HCT116 (cell line): ENCODE measurements around the gene VWA5B1. TPM values are rescaled to one million over a fixed set of nuclear protein-coding genes. Genes with fewer than 3 reads are reported as not detected.

ENCODE experiments used
- ATAC-seq: fragments of 200-7000 bp; cut with Tn5 transposase; 2 replicates; pipeline ENCODE4 v1.9.1; 2020; ENCODE audit warnings: mild to moderate bottlenecking, moderate library complexity
- BruUV-seq: library from RNA; stranded (reverse); fragments of 400-500 nt; replicated peaks from 2 replicates; lab custom pipeline; 2021; lab: Mats Ljungman, UMichigan
- CTCF ChIA-PET: fragments of 300-600 bp; sonication (Branson Sonifier 250); formaldehyde crosslinking; loops from one replicate; lab custom pipeline; 2021; ENCODE audit warnings: antibody characterized with exemption; lab: Charles Lee
- POLR2A ChIA-PET: fragments of 300-600, 350-600 bp; sonication (Branson Sonifier 250); formaldehyde crosslinking; loops from one replicate; lab custom pipeline; 2021; ENCODE audit warnings: antibody characterized with exemption; lab: Charles Lee
- RAD21 ChIA-PET, 2 experiments: fragments of 300-600 bp; sonication (Branson Sonifier 250); formaldehyde crosslinking; loops; one replicate each; lab custom pipeline; 2023; ENCODE audit warnings: low total read pairs in 2 of 2; ENCODE audit not compliant: uncharacterized antibody in 2 of 2, unreplicated experiment in 2 of 2, low non-redundant PET in 1 of 2; lab: Charles Lee
- DNase-seq: peaks from one replicate; pipeline ENCODE4 v3.0.0-alpha.2; 2010; ENCODE audit warnings: low read depth, low spot score
- H2AFZ ChIP-seq: fragments of 200-600 bp; shearing (Covaris generic), sonication (generic); 2 replicates; pipeline ENCODE4 v1.6.1; 2017; ENCODE audit warnings: low read depth, mixed run types, mixed read lengths, antibody characterized with exemption, low read length; ENCODE audit not compliant: poor library complexity, severe bottlenecking
- H3K27ac ChIP-seq: 2 replicates; pipeline ENCODE4 v1.5.1; 2012; ENCODE audit warnings: low read depth, low read length
- H3K27me3 ChIP-seq: fragments of 200-600 bp; sonication (generic); 2 replicates; pipeline ENCODE4 v1.6.1; 2016; ENCODE audit warnings: mixed run types, low read length, mixed read lengths; ENCODE audit not compliant: insufficient read depth
- H3K36me3 ChIP-seq, 2 experiments: fragments of 200-500 bp in 1 of 2; fragments of 200-600 bp in 1 of 2; sonication (Bioruptor generic) in 1 of 2; sonication (generic) in 1 of 2; 2 replicates each; pipeline versions ENCODE4 v1.5.1 to v1.6.1; 2014 to 2016; ENCODE audit warnings: low read length in 2 of 2, inconsistent platforms in 1 of 2, mixed read lengths in 1 of 2, mixed run types in 1 of 2; ENCODE audit not compliant: insufficient read depth in 2 of 2, control insufficient read depth in 1 of 2
- H3K4me1 ChIP-seq, 2 experiments: fragments of 200-600 bp in 1 of 2; sonication (generic) in 1 of 2; 2 replicates each; pipeline versions ENCODE4 v1.5.1 to v1.6.1; 2012 to 2017; ENCODE audit warnings: low read length in 2 of 2, inconsistent platforms in 1 of 2, mild to moderate bottlenecking in 1 of 2, mixed read lengths in 1 of 2, mixed run types in 1 of 2, moderate library complexity in 1 of 2; ENCODE audit not compliant: insufficient read depth in 2 of 2, control insufficient read depth in 1 of 2
- H3K4me2 ChIP-seq: fragments of 200-600 bp; sonication (generic); 2 replicates; pipeline ENCODE4 v1.6.1; 2017; ENCODE audit warnings: mixed run types, low read length, mixed read lengths
- H3K4me3 ChIP-seq, 2 experiments: fragments of 200-600 bp in 1 of 2; sonication (generic) in 1 of 2; replicated peaks in 1 of 2; 2 replicates each; pipeline ENCODE4 v1.5.1; 2011 to 2016; ENCODE audit warnings: low read length in 2 of 2, control low read depth in 1 of 2, low read depth in 1 of 2, mild to moderate bottlenecking in 1 of 2, mixed read lengths in 1 of 2, mixed run types in 1 of 2
- H3K79me2 ChIP-seq: fragments of 200-600 bp; sonication (generic); 2 replicates; pipeline ENCODE4 v1.6.1; 2017; ENCODE audit warnings: mild to moderate bottlenecking, mixed run types, low read length, moderate library complexity, mixed read lengths; ENCODE audit not compliant: insufficient read depth
- H3K9ac ChIP-seq: fragments of 200-600 bp; sonication (generic); 2 replicates; pipeline ENCODE4 v1.6.1; 2016; ENCODE audit warnings: low read length, mixed read lengths
- H3K9me2 ChIP-seq: fragments of 200-600 bp; sonication (generic), shearing (Covaris generic); 2 replicates; pipeline ENCODE4 v1.6.1; 2017; ENCODE audit warnings: mixed run types, mild to moderate bottlenecking, moderate library complexity; ENCODE audit not compliant: insufficient read depth
- H3K9me3 ChIP-seq, 2 experiments: fragments of 200-500 bp in 1 of 2; fragments of 200-600 bp in 1 of 2; sonication (Bioruptor generic) in 1 of 2; sonication (generic) in 1 of 2; 2 replicates each; pipeline ENCODE4 v1.6.1; 2014 to 2017; ENCODE audit warnings: low read length in 2 of 2, mixed read lengths in 2 of 2, inconsistent platforms in 1 of 2, low read depth in 1 of 2, mild to moderate bottlenecking in 1 of 2, mixed run types in 1 of 2, moderate library complexity in 1 of 2; ENCODE audit not compliant: control insufficient read depth in 1 of 2, insufficient read depth in 1 of 2
- H4K20me1 ChIP-seq: fragments of 200-600 bp; sonication (generic), shearing (Covaris generic); 2 replicates; pipeline ENCODE4 v1.6.1; 2017; ENCODE audit warnings: mixed run types, mild to moderate bottlenecking, moderate library complexity; ENCODE audit not compliant: insufficient read depth
- CEBPB ChIP-seq: IDR thresholded peaks from 2 replicates; pipeline ENCODE4 v1.6.1; 2012; ENCODE audit warnings: low read depth
- EZH2phosphoT487 ChIP-seq: fragments of 200-600 bp; IDR thresholded peaks from 2 replicates; pipeline ENCODE4 v1.6.1; 2018; ENCODE audit warnings: antibody characterized with exemption, borderline replicate concordance
- POLR2A ChIP-seq: IDR thresholded peaks from 2 replicates; pipeline ENCODE4 v1.7.0; 2011; ENCODE audit warnings: borderline replicate concordance; ENCODE audit not compliant: insufficient read depth, insufficient read length; ENCODE audit errors: extremely low read depth
- RAD21 ChIP-seq: IDR thresholded peaks from 2 replicates; pipeline ENCODE4 v1.6.1; 2012; ENCODE audit warnings: low read depth, mild to moderate bottlenecking
- SIN3A ChIP-seq: IDR thresholded peaks from 2 replicates; pipeline ENCODE4 v1.6.1; 2012; ENCODE audit warnings: low read depth
- SP1 ChIP-seq: IDR thresholded peaks from 2 replicates; pipeline ENCODE4 v1.6.1; 2012; ENCODE audit warnings: low read depth
- SRF ChIP-seq: IDR thresholded peaks from 2 replicates; pipeline ENCODE4 v1.6.1; 2012; ENCODE audit warnings: low read depth
- TCF7L2 ChIP-seq: IDR thresholded peaks from 2 replicates; pipeline ENCODE4 v1.7.0; 2011; ENCODE audit warnings: borderline replicate concordance, inconsistent platforms; ENCODE audit not compliant: insufficient read depth, insufficient read length; ENCODE audit errors: extremely low read depth
- YY1 ChIP-seq: IDR thresholded peaks from 2 replicates; pipeline ENCODE4 v1.6.1; 2011; ENCODE audit warnings: low read length, low read depth, moderate library complexity, mild to moderate bottlenecking; ENCODE audit not compliant: insufficient replicate concordance; ENCODE audit errors: extremely low read depth
- intact Hi-C: fragments of 100-400 bp; cut with micrococcal nuclease; formaldehyde crosslinking; loops from 2 replicates; pipeline ENCODE4 v1.10.0; 2022
- total RNA-seq: library from RNA; stranded (reverse); gene quantifications from one replicate; pipeline ENCODE4 v1.2.1, GENCODE V29; 2021; ENCODE audit not compliant: unreplicated experiment
- TF ChIP-seq, protein P1 (sequence below), 3 experiments: fragments of 200-600 bp in 1 of 3; sonication (generic) in 1 of 3; IDR thresholded peaks in 2 of 3; conservative IDR thresholded peaks in 1 of 3; 2 replicates each; pipeline ENCODE4 v1.5.1; 2012 to 2017; ENCODE audit warnings: low read depth in 2 of 3, low read length in 2 of 3, antibody characterized with exemption in 1 of 3, borderline replicate concordance in 1 of 3, control low read depth in 1 of 3, mild to moderate bottlenecking in 1 of 3, mixed read lengths in 1 of 3, mixed run types in 1 of 3, moderate library complexity in 1 of 3; ENCODE audit not compliant: insufficient read depth in 1 of 3
- TF ChIP-seq, protein P2 (sequence below): IDR thresholded peaks from 2 replicates; pipeline ENCODE4 v1.6.1; 2012

The VWA5B1 gene
- total RNA-seq, 1 experiment from 2014 or later = not detected

DNA sequence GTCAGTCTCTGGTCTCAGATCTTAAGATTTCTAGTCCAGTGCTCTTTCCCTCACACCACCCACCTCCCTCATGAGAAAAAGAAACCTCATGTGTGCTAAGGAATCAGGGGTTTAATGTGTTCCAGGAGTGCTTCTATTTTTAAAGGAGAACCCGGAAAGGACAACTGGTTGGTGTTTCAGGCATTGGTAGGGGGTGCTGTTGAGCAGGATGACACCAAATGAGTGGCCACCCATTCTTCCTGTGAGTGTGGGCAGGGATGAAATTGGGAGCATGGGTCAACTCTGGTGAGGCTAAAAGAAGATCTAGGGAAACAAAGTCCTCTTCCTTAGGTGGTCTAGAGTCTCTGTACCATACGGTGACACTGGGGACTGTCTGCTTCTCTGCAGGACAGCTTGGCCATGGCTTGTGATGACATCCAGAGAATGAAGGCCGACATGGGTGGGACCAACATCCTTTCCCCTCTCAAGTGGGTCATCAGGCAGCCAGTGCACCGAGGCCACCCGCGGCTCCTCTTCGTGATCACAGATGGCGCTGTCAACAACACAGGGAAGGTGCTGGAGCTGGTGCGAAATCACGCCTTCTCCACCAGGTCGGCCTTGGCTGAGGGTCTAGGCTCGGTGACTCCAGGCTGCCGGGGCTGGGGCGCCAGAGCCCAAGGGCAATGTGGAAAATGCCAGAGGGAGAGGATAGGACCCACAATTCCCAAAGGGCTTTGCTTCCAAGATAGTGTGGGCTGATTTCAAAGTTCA is 39.3 kb downstream of the VWA5B1 start:
- H4K20me1 ChIP-seq = no peaks in the 10 kb centered on the region
- intact Hi-C loops = loop anchor here (1.0 kb wide), 1 partner anchor 41 kb away; no protein-coding TSS in a partner anchor
- RAD21 ChIA-PET = no interaction called here
- CTCF ChIA-PET = no interaction called here
- H3K4me1 ChIP-seq = no peaks in the 10 kb centered on the region
- ATAC-seq (peak; percentile 52; the same call in 1 of the 2 replicates), DNase-seq (no peak)
- no peak overlapping the region for H3K27ac ChIP-seq
- H3K4me3 ChIP-seq = no peak overlapping the region
- no peak overlapping the region for H3K9ac ChIP-seq
- BruUV-seq = no TSS peak
- no peaks in the 10 kb centered on the region for H3K9me3 ChIP-seq
- POLR2A ChIA-PET = no interaction called here
- peaks cover 7% of the 10 kb centered on the region; the same call in 1 of the 2 replicates for H3K27me3 ChIP-seq
- no peak overlapping the region for H2AFZ ChIP-seq
- H3K36me3 ChIP-seq = no peaks in the 10 kb centered on the region
- H3K4me2 ChIP-seq = no peak overlapping the region
- H3K79me2 ChIP-seq = no peaks in the 10 kb centered on the region
- no peaks in the 10 kb centered on the region for H3K9me2 ChIP-seq
- TF ChIP-seq, protein P1, sequence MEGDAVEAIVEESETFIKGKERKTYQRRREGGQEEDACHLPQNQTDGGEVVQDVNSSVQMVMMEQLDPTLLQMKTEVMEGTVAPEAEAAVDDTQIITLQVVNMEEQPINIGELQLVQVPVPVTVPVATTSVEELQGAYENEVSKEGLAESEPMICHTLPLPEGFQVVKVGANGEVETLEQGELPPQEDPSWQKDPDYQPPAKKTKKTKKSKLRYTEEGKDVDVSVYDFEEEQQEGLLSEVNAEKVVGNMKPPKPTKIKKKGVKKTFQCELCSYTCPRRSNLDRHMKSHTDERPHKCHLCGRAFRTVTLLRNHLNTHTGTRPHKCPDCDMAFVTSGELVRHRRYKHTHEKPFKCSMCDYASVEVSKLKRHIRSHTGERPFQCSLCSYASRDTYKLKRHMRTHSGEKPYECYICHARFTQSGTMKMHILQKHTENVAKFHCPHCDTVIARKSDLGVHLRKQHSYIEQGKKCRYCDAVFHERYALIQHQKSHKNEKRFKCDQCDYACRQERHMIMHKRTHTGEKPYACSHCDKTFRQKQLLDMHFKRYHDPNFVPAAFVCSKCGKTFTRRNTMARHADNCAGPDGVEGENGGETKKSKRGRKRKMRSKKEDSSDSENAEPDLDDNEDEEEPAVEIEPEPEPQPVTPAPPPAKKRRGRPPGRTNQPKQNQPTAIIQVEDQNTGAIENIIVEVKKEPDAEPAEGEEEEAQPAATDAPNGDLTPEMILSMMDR (IDR thresholded peaks at IDR 0.05 in 2 of 3, conservative IDR thresholded peaks at IDR 0.05 in 1 of 3; ENCODE audit: borderline replicate concordance in 1 of 3, insufficient read depth in 1 of 3, low read depth in 2 of 3, low read length in 2 of 3) = peak; percentile 30 to 48 (median 48); a peak in 4 of 6 replicates
- TF ChIP-seq YY1 = no peak
- TF ChIP-seq RAD21 = peak; percentile 42

DNA sequence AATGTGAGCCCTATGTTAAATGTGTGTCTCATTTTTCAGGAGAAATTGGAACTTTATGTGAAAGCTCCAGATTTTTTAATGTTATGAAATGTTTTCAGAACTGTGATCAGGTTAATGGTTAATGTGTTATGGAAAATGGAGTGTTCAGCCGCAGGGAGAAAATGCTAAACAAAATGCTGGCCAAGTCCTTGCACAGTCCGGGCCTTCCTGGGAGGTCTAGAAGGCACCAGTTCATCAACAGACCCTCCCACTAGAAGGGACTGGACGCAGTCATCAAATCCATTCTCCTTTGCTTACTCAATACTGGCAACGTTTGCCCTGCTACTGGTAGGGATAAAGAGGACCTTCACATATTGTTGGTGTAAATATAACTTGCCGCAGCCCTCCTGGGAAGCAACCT is 43.4 kb downstream of the VWA5B1 start:
- Histone ChIP-seq H3K9ac (no peak overlapping the region), H3K27me3 (peaks cover 6% of the 10 kb centered on the region; the same call in 1 of the 2 replicates), H3K79me2 (no peaks in the 10 kb centered on the region), H3K36me3 (no peaks in the 10 kb centered on the region), H3K9me2 (no peaks in the 10 kb centered on the region), H3K9me3 (no peaks in the 10 kb centered on the region), H2AFZ (no peak overlapping the region), H3K4me1 (no peaks in the 10 kb centered on the region), H3K4me3 (no peak overlapping the region), H4K20me1 (no peaks in the 10 kb centered on the region), H3K4me2 (no peak overlapping the region), H3K27ac (no peak overlapping the region)
- no TSS peak for BruUV-seq
- intact Hi-C loops = no loop called here
- ChIA-PET RAD21 (no interaction called here), POLR2A (no interaction called here), CTCF (interaction anchor here (1.2 kb wide), 1 partner anchor 28 kb away, joined by 3 read pairs; no protein-coding TSS in a partner anchor)
- DNase-seq (no peak), ATAC-seq (no peak)
- TF ChIP-seq, protein P1 (IDR thresholded peaks at IDR 0.05 in 2 of 3, conservative IDR thresholded peaks at IDR 0.05 in 1 of 3; ENCODE audit: borderline replicate concordance in 1 of 3, insufficient read depth in 1 of 3, low read depth in 2 of 3, low read length in 2 of 3) = no peak
- TF ChIP-seq SRF (no peak), SIN3A (no peak), CEBPB (no peak), RAD21 (no peak), POLR2A (no peak), YY1 (no peak), EZH2phosphoT487 (no peak), SP1 (no peak), TCF7L2 (no peak)
- TF ChIP-seq, protein P2, sequence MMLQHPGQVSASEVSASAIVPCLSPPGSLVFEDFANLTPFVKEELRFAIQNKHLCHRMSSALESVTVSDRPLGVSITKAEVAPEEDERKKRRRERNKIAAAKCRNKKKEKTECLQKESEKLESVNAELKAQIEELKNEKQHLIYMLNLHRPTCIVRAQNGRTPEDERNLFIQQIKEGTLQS = no peak
